Renal cortex interstitium (tissue), 11 donors: ENCODE data around the gene CERS6. TPM values are rescaled to one million over a fixed set of nuclear protein-coding genes. Genes with fewer than 3 reads are reported as not detected.
"Not testable (repeated sequence)": the region's sequence is repeated elsewhere in the genome, so short reads cannot be mapped to it uniquely, and the experiment has no call there.

Experiments used
- DNase-seq, 11 donors: peaks; one replicate each; pipeline ENCODE4 v3.0.0-alpha.2; 2013; ENCODE audit warnings: low read depth in 9 of 11, low spot score in 4 of 11; ENCODE audit errors: extremely low read depth in 1 of 11
- polyA plus RNA-seq, 3 donors: library from polyadenylated mRNA; unstranded; fragments of 120-200 nt; gene quantifications; one replicate each; pipeline ENCODE4 v1.2.1, GENCODE V29; 2013; ENCODE audit not compliant: insufficient read length in 3 of 3

Gene CERS6
- polyA plus RNA-seq, 3 donors: 44.2 to 54.8 (median 47.0) TPM

GRCh38 chr2:168752361-168752760, 296.3 kb downstream of the CERS6 start:
- no peak for DNase-seq

GRCh38 chr2:168753765-168754329, 297.8 kb downstream of the CERS6 start:
- DNase-seq: no peak

- DNase-seq: no peak
Measured at GRCh38 chr2:168757223-168757622, 301.2 kb downstream of the CERS6 start.

GRCh38 chr2:168758970-168759820, 303.1 kb downstream of the CERS6 start:
- DNase-seq: peak in 7 of 11 donors; percentile 22 to 45 (median 33)

GRCh38 chr2:168765401-168765800, 309.3 kb downstream of the CERS6 start:
- DNase-seq: no peak

- DNase-seq: no peak
Measured at GRCh38 chr2:168766600-168766999, 310.5 kb downstream of the CERS6 start.

- no peak for DNase-seq
Measured at GRCh38 chr2:168767258-168767657, 311.2 kb downstream of the CERS6 start.

- DNase-seq: not testable (repeated sequence)
Measured at GRCh38 chr2:168768357-168768756, 312.3 kb downstream of the CERS6 start.

- no peak for DNase-seq
Measured at GRCh38 chr2:168770796-168771195, 314.7 kb downstream of the CERS6 start.

- DNase-seq: no peak
Measured at GRCh38 chr2:168772704-168773103, 316.6 kb downstream of the CERS6 start.

GRCh38 chr2:168773128-168773527, 317.1 kb downstream of the CERS6 start:
- DNase-seq: no peak

- peak in 1 of 11 donors; percentile 28 for DNase-seq
Measured at GRCh38 chr2:168773719-168774521, 317.8 kb downstream of the CERS6 start.

GRCh38 chr2:168775837-168776236, 319.8 kb downstream of the CERS6 start:
- DNase-seq: no peak

- no peak for DNase-seq
Measured at GRCh38 chr2:168780669-168781071, 324.6 kb downstream of the CERS6 start.

- DNase-seq: no peak
Measured at GRCh38 chr2:168781191-168781817, 325.2 kb downstream of the CERS6 start.

GRCh38 chr2:168782271-168782670, 326.2 kb downstream of the CERS6 start:
- no peak for DNase-seq

- DNase-seq: no peak
Measured at GRCh38 chr2:168784993-168785392, 328.9 kb downstream of the CERS6 start.

GRCh38 chr2:168787098-168787781, 331.2 kb downstream of the CERS6 start:
- no peak for DNase-seq
